Fibroblast of skin of right biceps (primary cell): ENCODE results near the gene HSPA1B.
"Not testable (repeated sequence)": the region's sequence is repeated elsewhere in the genome, so short reads cannot be mapped to it uniquely, and the experiment has no call there.

Experiments used
- DNase-seq: peaks from one replicate; pipeline ENCODE4 v3.0.0-alpha.2; 2013

The HSPA1B gene

DNA sequence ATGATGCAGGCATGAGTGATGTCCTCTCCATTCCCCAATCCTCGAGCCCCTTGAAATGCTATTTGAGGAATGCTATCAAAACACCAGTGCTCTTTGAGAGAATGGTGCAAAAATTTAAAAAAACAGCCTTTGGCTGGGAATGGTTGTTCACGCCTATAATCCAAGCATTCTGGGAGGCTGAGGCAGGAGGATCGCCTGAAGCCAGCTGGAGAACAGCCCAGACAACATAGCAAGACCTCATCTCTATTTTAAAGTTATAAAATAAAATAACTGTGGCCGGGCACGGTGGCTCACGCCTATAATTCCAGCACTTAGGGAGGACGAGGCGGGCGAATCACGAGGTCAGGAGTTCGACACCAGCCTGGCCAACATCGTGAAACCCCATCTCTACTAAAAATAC, 27.8 kb upstream of the HSPA1B start:
- DNase-seq, result peak; percentile 28

DNA sequence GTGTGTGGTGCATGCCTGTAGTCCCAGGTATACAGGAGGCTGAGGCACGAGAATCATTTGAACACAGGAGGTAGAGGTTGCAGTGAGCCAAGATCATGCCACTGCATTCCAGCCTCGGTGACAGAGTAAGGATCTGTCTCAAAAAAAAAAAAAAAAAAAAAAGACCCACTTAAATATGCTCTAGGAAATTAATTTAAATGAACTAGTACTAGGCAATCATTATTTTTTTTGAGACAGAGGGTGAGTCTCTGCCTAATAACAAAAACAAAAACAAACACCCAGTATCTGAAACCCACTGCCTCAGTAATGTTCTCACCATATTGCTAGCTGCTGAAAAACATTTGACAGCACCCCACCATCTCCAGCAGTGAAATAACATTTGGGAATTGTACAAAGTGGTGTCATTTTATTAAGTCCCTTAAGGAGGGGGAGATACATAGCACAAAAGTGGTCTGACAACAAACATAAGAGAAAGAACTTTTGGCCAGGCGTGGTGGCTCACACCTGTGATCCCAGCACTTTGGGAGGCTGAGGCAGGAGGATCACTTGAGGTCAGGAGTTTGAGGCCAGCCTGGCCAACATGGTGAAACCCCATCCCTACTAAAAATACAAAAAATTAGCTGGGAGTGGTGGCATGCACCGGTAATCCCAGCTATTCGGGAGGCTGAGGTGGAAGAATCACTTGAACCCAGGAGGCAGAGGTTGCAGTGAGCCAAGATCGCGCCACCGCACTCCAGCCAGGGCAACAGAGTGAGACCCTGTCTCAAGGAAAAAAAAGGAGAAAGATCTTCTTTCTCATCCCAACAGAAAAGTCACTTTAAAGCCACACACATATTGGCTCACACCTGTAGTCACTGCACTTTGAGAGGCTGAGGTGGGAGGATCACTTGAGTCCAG, 26.3 kb upstream of the HSPA1B start:
- DNase-seq, result not testable (repeated sequence)

DNA sequence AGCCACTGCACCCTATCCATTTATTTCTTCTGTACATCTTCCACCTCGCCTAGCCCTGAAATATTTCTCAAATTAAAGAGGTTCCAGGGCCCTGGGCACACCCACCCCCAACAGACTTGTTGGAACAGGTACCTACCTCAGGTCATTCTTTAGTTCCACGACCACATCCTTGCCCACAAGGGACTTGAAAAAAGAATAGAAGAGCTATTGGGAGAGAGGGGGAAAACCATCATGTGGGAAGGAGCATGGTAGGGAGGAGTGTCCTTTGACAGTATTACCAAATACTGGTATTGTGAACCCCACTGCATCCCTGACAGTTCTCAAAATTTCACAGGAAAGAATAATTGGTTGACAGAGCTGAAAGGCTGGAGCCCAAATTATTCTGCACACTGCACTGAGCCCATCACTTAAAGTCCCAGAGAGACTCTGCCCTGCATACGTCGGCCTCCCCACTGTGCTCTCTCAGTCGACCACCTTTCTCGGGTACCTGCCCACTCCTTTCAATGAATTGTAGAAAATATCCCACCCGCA, 21.5 kb upstream of the HSPA1B start:
- DNase-seq, result no peak

DNA sequence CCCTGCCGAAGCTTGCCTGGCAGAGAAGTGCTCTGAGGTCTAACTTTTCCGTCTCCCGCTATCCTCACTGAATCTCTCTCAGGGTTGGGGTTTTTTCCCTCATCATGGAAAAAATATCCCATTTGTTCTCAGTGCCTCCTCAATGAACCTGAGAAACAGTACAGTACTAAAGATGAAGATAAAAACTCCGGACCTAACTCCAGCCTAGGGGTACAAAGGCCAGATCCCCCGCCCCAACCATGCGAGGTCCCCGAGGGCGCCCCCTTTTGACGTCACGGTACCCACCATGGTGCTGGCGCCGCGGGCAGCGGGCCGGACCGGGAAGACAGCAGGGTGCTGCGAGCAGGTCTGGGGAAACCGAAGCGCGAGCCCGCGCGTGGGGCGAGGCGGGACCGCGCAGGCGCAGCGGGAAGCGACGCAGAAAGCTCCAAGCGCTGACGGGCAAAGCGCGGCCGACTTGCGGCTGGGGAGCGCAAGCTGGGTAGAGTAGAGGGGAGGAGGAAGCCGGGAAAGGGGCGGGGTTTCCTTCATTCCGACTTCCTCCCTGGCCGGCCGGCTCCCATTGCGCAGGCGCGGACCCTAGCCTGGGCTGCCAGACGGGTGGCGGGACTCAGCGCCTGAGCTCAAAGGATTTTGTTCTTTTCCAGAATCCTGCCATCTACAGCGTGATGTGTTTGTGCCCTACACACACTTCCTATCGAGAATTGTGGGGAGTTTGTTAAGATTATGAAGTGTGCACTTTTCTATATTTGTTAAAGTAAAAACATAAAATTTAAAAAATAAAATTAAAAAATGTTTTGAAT, 20.9 kb upstream of the HSPA1B start, which contains the start of gene LSM2:
Gene LSM2 (minus strand): TSS at position 497 of the 803 bp plus-strand sequence. CDS start 209 bp downstream, at position 288.
- peak; percentile 96 for DNase-seq

DNA sequence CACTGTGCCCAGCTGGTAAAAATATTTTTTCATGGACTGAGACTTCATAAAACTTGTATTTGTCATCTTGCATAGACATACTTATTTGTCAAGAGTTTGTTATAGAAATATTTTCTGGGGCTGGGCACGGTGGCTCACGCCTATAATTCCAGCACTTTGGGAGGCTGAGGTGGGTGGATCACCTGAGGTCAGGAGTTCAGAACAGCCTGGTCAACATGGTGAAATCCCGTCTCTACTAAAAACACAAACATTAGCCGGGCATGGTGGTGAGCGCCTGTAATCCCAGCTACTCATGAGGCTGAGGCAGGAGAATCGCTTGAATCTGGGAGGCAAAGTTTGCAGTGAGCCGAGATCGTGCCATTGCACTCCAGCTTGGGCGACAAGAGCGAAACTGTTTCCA, 18.9 kb upstream of the HSPA1B start:
- DNase-seq, result not testable (repeated sequence)

DNA sequence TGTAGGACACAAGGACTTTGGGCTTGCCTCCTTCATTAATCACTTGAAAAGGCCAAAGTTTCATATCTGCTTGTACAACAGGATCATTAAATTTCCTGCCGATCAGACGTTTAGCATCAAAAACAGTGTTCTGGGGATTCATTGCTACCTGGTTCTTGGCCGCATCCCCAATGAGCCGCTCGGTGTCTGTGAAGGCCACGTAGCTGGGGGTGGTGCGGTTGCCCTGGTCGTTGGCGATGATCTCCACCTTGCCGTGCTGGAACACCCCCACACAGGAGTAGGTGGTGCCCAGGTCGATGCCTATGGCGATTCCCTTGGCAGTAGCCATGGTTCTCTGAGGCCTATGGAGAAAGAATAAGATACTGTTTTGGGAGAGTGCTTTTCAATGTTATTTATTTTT, 15.9 kb upstream of the HSPA1B start:
- DNase-seq, result no peak

DNA sequence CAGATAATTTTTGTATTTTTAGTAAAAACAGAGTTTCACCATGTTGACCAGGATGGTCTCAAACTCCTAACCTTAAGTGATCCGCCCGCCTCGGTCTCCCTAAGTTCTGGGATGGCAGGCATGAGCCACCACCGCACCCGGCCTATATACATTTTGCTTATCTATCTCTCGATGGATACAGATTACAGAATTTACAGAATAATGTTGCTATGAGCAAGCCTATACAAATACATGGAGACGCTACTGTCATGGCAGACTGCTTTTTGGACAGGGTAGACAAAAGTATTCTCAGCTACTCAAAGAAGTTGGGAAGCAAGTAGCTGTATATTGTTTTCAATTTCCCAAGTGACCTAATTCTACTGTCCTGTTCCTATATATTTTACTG, 14.1 kb upstream of the HSPA1B start:
- no peak for DNase-seq

DNA sequence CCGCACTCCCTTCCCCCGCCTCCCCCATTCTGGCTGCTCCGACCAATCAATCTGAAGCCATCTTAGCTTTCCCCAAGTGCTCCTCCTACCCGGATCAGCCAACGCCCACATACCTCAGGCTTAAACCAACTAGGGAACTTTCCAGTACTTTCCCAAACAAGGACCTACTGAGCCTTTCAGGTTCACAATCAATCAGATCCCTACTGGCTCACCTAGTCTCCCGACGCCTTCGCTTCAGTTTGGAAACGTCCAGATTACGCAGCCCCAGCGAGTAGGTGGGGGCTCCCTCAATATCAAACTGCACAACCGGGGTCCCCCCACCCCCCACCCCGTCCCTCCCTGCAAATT, 12.9 kb upstream of the HSPA1B start:
- peak; percentile 99 for DNase-seq

DNA sequence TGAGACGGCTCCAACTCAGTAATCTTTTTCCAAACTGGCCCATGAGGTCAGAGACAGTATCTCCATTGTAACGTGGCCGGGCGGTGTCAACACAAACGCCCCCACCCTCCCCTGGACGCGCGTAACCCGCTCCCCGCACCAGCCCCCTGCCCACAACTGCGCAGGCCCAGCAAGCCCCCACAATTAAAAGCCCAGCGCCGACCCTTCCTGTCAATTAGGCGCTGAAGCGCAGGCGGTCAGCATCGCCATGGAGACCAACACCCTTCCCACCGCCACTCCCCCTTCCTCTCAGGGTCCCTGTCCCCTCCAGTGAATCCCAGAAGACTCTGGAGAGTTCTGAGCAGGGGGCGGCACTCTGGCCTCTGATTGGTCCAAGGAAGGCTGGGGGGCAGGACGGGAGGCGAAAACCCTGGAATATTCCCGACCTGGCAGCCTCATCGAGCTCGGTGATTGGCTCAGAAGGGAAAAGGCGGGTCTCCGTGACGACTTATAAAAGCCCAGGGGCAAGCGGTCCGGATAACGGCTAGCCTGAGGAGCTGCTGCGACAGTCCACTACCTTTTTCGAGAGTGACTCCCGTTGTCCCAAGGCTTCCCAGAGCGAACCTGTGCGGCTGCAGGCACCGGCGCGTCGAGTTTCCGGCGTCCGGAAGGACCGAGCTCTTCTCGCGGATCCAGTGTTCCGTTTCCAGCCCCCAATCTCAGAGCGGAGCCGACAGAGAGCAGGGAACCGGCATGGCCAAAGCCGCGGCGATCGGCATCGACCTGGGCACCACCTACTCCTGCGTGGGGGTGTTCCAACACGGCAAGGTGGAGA, 12.3 kb upstream of the HSPA1B start, which contains the start of the genes HSPA1A and HSPA1L:
Gene HSPA1A (plus strand): TSS at position 519 of the 814 bp plus-strand sequence. CDS start 214 bp downstream, at position 733.
Gene HSPA1L (minus strand): TSS at position 259 of the 814 bp plus-strand sequence. CDS start 3,311 bp downstream, outside the sequence.
- DNase-seq, result peak; percentile 98

DNA sequence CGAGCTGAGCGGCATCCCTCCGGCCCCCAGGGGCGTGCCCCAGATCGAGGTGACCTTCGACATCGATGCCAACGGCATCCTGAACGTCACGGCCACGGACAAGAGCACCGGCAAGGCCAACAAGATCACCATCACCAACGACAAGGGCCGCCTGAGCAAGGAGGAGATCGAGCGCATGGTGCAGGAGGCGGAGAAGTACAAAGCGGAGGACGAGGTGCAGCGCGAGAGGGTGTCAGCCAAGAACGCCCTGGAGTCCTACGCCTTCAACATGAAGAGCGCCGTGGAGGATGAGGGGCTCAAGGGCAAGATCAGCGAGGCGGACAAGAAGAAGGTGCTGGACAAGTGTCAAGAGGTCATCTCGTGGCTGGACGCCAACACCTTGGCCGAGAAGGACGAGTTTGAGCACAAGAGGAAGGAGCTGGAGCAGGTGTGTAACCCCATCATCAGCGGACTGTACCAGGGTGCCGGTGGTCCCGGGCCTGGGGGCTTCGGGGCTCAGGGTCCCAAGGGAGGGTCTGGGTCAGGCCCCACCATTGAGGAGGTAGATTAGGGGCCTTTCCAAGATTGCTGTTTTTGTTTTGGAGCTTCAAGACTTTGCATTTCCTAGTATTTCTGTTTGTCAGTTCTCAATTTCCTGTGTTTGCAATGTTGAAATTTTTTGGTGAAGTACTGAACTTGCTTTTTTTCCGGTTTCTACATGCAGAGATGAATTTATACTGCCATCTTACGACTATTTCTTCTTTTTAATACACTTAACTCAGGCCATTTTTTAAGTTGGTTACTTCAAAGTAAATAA, 10.2 kb upstream of the HSPA1B start:
- not testable (repeated sequence) for DNase-seq

DNA sequence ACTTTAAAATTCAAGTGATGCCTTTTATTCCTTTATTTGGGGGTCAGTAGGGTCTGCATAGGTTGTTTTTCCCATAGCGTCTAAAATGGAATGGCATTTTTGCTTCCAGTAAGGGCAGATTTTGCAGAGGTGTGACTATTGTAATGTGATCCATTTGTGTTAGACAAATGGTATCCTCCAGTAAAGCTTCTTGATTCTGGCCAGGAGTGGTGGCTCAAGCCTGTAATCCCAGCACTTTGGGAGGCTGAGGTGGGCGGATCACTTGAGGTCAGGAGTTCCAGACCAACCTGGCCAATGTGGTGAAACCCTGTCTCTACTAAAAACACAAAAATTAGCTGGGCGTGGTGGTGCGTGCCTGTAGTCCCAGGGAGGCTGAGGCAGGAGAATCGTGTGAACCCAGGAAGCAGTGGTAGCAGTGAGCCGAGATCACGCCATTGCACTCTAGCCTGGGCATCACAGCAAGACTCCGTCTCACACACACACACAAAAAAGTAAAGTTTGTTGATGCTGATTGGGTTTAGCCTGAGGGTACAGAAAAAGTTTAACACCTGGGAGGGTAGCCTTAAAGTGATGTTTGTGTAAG, 9.5 kb upstream of the HSPA1B start:
- not testable (repeated sequence) for DNase-seq

DNA sequence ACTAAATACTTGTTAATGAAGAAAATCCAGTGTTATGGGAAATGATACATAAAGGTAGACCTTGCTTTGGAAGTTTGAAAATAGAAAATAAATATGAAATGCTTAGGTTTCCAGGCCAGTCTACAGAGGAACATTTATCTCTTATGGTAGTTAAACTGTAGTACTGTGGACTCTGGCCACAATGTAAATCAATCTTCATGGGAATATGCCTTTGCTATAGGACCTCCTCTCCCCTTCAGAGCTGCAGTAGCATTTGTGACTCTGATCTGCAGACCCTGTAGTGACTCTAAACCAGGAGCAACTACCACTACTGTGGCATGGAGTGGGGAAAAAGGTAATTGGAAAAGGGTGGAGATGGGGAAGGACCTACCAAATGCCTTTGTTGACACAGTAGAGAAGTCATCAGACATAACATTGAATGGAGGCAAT, 7.7 kb upstream of the HSPA1B start:
- no peak for DNase-seq

DNA sequence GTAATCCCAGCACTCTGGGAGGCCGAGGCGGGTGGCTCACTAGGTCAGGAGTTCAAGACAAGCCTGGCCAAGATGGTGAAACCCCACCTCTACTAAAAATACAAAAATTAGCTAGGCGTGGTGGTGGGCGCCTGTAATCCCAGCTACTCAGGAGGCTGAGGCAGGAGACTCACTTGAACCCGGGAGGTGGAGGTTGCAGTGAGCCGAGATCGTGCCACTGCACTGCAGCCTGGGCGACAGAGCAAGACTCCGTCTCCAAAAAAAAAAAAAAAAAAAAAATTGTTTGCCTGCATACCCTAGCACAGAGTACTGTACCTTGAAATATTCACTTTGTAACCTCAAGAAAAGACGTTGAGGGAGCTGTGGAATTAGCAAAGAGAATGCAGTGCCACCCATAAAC, 7.1 kb upstream of the HSPA1B start:
- DNase-seq, result not testable (repeated sequence)

DNA sequence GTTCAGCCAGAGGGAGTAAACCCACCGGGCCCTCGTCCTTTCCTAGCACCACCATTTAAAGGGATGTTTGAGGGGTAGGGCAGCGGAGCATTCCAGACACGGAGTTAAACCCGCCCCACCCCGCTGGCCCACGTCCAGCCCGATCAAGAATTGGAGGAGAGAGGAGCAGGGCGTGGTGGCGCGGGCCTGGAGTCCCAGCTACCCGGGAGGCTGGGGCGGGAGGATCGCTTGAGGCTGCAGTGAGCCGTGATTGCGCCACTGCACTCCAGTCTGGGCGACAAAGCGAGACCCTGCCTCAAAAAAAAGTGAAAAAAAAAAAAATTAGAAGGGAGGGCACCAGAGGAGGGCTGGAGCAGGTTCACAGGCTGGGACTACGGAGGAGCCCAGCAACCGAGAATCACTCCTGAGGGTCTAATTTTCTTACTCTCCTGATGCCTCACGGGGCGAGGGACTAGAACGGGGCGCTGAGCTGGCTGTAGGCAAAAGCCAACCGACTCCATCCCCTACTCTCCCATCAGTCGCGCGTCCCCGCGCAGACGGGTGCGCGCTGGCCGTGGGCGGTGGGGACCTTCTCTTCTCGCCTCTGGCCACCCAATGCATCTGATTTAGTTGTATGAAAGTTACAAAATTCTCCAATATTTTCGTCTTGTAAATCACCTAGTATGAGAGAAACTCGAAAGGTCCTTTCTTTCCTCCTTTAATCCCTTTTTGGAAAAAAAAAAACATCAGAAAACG, 6.1 kb upstream of the HSPA1B start:
- peak; percentile 45 for DNase-seq

DNA sequence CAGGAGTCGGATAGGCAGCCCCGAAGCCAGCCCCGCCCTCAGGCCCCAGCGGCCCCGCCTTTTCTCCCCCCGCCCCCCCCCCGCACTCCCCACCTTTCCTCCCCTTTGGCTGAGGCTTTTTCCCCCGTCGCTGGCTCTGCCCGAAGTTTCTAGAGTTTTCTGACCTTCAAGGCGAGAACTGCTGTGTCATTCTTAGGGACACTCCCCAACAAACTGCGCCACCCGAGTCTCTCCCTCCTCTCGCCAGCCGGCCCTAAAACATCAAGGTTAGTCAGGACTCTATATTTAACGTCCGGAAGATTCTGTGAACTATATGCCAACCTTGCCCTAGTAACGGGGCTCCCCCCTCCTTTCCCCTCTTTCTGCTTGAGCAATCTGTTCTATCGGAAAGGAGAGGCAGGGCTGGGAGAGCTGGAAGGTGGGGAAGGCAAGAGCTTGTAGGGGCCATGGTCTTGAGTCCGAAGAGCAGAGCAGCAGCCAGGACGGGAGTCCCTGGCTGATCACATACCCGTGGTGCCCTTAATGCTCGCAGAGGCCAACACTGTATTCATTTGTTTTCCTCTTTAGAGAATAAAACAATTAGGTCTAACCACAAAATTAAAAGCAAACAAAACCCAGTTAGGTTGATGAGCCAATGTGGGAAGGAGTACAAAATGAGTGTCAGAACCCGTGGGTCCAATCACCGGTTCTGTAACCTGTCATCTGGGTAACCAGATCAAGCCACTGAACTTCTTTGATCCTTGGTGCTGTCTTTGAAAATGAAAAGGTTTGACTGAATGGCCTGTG, 5.3 kb upstream of the HSPA1B start:
- DNase-seq, result peak; percentile 78

DNA sequence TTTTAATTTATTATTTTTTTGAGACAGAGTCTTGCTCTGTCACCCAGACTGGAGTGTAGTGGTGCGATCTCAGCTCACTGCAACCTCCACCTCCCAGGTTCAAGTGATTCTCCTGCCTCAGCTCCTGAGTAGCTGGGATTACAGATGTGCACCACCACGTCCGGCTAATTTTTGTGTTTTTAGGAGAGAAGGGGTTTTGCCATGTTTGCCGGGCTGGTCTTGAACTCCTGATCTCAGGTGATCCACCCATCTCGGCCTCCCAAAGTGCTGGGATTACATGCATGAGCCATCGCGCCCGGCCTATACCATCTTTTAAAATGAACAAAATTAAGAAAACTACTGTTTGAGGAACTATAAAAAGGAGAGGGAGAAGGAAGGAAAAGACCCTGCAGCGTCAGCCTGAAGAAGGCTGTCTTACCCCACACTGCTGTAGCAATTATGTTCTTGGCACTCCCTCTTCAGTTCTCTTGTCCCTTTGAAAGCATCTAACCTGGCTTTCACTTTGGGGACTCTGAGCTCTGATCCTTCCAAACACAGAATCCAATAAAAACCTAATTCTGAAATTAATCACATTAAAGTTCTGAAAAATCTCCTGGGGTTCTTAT, 3.8 kb upstream of the HSPA1B start:
- not testable (repeated sequence) for DNase-seq

DNA sequence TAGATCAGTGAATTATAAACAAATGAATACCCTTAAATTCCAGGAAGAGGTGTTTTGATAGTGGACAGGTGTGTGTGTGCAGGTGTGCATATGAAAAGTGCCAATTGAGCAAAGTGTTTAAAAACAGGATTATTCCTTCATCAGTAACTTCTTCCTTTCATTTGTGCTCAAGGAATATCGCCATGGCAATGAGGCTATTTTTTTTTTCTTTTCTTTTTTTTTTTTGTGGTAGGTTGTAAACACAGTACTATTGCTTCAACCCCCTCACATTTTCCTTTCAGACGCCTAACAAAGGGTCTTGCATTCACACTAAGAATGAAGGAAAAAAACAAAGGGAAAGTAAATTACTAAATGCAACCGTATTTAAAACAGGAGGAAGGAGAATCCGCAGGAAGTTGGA, 2.0 kb upstream of the HSPA1B start:
- no peak for DNase-seq

DNA sequence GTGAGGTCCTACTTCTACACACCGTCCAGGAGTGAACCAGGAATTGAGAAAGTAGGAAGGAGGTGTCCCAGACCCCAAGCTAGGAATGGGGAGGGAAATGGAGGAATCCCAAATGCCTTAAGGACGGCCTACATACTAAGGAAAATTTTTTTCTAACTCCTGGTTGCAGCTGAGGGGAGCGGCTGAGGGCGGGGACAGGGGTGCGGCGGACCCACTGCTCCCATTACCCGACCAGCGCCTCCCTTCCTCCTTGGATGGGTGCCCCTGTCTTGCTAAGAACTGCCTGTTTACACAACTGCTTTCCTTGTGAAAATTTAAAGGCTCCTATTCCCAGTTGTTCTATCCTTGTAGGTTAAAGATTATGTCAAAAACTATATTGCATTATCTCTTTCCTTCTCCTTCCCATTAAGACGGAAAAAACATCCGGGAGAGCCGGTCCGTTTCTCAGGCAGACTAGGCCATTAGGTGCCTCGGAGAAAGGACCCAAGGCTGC, 699 bp upstream of the HSPA1B start:
- peak; percentile 88 for DNase-seq
